NCI-H2081 treated with DMSO at 0.1 percent for 48 hours (cell line): ENCODE measurements around the gene CAVIN2.

Experiments
- DNase-seq: peaks from one replicate; lab custom pipeline; 2025; lab: John Stamatoyannopoulos, UW

CAVIN2 gene, protein sequence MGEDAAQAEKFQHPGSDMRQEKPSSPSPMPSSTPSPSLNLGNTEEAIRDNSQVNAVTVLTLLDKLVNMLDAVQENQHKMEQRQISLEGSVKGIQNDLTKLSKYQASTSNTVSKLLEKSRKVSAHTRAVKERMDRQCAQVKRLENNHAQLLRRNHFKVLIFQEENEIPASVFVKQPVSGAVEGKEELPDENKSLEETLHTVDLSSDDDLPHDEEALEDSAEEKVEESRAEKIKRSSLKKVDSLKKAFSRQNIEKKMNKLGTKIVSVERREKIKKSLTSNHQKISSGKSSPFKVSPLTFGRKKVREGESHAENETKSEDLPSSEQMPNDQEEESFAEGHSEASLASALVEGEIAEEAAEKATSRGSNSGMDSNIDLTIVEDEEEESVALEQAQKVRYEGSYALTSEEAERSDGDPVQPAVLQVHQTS

DNA sequence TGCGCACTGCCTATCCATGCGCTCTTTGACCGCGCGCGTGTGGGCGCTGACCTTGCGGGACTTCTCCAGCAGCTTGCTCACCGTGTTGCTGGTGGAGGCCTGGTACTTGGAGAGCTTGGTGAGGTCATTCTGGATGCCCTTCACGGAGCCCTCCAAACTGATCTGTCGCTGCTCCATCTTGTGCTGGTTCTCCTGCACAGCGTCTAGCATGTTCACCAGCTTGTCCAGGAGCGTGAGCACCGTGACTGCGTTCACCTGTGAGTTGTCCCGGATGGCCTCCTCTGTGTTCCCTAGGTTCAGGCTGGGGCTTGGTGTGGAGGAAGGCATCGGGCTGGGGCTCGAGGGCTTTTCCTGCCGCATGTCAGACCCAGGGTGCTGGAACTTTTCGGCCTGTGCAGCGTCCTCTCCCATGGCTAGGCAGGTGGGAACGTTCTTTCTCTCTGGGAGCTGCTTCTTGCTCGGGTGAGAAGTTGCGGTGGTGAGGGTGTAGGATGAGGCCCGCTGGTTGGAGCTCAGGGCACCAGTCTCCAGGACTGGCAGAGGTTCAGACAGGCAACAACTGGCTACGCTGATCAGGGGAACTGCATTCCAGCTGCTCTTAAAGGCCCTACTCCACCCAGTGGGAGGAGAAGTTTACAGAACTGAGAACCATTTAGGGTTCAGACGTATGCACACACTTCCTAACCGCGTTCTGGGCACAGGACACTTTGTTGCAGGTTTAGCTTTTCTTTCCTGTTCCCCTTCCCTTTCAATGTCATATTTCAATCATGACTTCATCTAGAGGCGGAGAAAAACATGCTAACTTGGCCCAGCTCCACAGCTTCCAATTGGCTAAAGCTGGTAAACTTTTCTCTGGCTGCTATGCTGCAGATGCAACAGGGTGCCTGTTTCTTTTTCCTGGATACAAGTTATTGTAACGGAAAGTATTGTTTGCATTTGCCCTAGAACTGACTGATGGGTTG lies at the start of gene CAVIN2:
TSS of gene CAVIN2 (minus strand) at position 574 of the 962 bp plus-strand sequence. CDS start at position 411, 163 bp downstream.
- no peak for DNase-seq

GRCh38 chr2:191895743-191896142 lies 48.9 kb upstream of the CAVIN2 start:
- DNase-seq: no peak

DNA sequence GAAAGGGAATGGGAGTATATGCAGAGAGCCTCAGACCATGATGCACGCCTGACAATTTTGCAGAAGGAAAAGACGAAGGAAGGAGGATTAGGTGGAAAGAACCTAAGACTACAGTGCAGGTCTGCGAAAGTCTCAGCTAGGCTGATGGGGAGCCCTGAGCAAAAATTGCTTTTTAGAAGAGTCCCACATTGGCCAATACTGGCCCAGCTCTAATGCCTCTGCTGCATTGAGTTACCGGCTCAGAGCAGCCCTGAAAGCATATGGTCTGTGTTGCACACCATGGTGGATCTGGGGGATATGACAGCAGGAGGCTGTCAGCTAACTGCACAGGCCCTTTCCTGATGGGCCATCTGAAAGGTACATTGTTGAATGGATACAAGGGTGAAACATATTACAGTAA lies 48.3 kb upstream of the CAVIN2 start:
- DNase-seq: no peak

- no peak for DNase-seq
Measured at GRCh38 chr2:191894681-191895147, 47.8 kb upstream of the CAVIN2 start.

- no peak for DNase-seq
Measured at GRCh38 chr2:191892391-191892790, 45.5 kb upstream of the CAVIN2 start.

DNA sequence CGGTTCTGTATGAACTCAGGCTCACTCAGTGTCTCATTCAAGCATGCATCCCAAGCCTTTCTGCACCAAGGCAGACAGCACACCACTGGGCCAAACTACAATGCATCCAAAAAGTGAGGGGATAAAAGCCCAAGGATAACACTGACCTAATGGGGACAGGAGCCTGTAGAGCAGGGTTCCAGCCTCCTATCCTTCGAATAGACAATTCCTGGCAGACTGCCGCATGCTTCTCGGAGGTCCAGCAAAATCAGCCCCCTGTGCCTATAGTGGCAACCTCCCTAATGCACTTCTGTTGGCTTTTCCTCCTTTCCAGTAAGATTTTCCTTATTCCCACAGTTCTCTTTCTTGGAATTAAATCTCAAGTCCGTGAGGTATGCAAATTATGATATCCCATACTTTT lies 44.8 kb upstream of the CAVIN2 start:
- no peak for DNase-seq

GRCh38 chr2:191889931-191890330 lies 43.0 kb upstream of the CAVIN2 start:
- DNase-seq: no peak

- no peak for DNase-seq
Measured at GRCh38 chr2:191888400-191889166, 41.7 kb upstream of the CAVIN2 start.

DNA sequence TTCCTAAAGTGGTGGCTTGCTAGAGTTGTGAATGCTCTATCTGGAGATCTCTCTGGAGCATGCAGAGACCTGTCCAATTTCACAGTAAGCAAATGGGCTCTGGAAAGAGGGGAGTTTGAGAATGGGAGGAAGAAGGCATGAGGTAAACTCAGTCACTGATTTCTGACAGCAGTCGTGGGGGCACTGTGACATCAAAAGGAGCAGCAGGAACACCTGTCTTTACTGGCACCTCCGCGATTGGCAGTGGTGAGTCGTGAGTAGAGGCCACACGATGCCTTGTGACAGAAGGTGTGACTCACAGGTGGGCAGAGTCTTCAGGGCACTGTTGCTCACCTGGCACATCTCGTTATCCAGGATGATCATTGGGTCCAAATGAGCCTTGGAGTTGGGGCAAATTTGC lies 38.8 kb upstream of the CAVIN2 start:
- no peak for DNase-seq

DNA sequence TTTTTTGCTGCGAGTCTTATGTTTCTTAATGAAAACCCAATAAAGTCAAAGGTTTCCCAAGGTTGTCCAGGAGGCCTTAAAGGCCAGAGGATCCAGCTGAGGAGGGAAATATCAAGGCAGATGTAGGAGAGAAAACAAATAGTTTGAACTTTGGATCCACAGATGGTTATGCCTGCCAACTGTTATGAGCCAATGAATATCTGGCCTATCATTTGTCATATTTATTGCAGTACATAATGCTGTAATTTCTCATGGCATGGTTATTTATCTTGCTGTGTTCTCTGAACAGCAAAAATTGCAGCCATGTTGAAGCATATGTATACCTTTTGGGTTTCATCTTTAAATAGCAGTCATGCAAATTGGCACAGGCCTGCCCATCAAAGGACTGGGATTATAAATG lies 38.2 kb upstream of the CAVIN2 start:
- no peak for DNase-seq

DNA sequence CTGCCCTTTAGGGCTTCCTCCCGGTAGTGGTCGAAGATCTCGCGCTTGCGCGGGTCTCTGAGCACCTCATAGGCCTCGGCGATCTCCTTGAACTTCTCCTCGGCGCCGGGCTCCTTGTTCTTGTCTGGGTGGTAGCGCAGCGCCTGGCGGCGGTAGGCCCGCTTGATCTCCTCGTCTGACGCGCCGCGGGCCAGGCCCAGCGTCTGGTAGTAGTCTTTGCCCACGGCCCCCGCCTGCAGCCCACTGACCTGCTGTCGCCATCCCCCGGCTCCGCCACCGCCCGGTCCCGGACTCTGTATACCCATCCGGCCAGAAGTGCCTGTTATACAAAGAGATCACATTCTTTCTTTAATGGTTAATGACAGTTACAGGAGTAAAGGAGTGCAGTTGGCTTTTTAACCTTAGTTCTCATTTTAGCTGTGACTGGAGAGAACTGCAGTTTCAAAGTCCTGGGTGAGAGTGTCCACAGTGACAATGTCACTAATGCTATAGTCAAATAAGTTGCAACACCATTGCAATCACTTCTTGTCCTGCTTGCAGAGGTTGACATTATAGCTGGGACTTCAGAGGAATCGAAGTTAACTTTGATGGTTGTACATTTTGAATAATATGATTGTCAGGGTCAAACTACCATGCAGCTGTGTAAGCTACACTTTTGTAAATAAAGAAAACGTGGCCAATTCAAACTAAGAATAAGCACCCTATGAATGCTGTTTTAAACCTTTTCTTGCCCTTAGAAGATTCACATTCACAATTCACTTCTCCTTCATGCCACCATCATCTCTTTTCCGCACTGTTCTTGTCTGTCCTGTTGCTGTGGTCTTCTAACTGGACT lies 35.3 kb upstream of the CAVIN2 start:
- no peak for DNase-seq

- DNase-seq: no peak
Measured at GRCh38 chr2:191878548-191879279, 31.8 kb upstream of the CAVIN2 start.

- DNase-seq: no peak
Measured at GRCh38 chr2:191877875-191878274, 31.0 kb upstream of the CAVIN2 start.

DNA sequence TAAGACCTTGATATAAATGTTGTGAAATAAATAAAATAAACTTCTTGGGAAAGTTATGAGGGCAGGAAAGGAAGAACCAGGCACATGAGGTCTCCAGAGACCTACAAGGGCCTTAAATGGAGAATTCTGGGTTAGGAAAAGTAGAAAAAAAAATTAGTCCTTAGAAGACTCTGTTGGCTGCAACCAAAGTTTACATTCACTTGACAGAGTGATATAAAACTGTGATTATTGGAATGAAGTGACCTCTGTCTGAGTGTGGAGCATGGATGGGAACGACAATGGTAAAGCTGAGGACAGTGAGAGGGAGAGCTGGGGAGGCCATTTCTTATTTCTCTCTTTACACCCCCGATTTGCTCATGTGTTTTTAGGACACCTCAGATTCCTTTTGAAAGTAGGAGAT lies 29.0 kb upstream of the CAVIN2 start:
- no peak for DNase-seq

- DNase-seq: no peak
Measured at GRCh38 chr2:191870744-191871143, 23.9 kb upstream of the CAVIN2 start.

- DNase-seq: no peak
Measured at GRCh38 chr2:191869781-191870180, 22.9 kb upstream of the CAVIN2 start.

DNA sequence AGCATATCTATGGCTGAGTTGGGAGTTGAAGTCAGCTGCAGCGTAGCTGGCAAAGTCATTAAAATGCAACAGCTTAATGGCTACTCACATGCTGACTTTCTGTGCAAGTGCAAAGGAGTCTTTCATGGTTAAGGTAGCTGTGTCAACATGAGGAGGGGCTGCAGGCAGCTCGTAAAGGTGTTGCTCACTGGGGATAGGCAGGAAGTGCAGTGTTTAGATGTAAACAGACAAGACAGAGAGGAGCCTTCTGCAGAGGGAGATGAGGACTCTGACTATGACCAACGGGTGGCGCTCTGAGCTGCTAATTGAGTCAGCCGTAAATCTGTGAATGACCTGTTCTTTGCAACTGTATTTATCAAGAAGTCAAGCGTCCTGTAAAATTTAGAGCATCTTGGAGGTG lies 22.3 kb upstream of the CAVIN2 start:
- DNase-seq: no peak

GRCh38 chr2:191867507-191867847 lies 20.6 kb upstream of the CAVIN2 start:
- DNase-seq: no peak

- DNase-seq: no peak
Measured at GRCh38 chr2:191866675-191867506, 20.0 kb upstream of the CAVIN2 start.

DNA sequence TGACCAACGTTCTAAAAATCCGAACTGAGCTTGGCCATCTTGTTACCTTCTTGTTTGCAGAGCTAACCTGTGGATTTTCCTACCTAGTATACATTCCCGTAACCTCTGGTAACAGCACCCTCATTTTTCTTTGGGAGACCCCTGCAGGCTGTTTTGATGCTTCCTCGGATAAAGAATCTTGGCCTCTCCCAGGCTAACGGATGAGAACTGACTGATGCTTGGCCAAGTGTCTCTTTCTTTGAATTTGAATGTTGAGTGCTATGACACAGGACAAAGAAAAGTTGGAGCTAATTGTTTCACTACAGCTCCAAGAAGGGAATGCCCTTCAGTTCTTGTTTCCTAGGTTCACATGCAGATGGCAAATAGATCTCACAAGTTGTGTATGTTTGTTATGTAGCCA lies 19.3 kb upstream of the CAVIN2 start:
- no peak for DNase-seq
